ENCODE data around the gene MCRIP2.

The MCRIP2 gene

DNA sequence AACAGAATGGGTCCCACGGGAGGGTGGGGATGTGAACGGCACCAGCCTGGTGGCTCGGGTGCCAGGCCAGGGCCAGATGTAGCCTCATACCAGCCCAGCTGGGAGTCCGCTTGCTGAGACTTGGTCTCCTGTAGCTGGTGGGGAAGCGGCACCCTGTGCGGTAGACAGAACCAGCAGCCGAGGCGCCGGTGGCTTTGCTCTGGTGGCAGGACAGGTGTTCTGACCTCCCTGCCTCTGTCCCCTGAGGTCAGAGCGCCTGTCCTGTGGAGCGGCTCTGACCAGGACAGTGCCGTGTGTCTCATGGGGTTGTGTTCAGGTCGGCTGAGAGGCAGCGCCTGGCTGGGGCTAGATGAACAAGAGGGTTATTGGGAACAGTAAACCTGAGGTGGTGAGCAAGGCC lies 31.6 kb upstream of the MCRIP2 start:
- Histone ChIP-seq H2AFZ (ENCODE audit: low read length) (no peak overlapping the region), H3K9ac (ENCODE audit: low read depth, low read length, poor library complexity, severe bottlenecking) (no peak overlapping the region), H3K4me1 (ENCODE audit: insufficient read depth, low read length, poor library complexity, severe bottlenecking) (no peaks in the 10 kb centered on the region), H3K4me3 (ENCODE audit: low read length, poor library complexity, severe bottlenecking) (no peak overlapping the region), H4K20me1 (ENCODE audit: insufficient read depth, low read length, poor library complexity, severe bottlenecking) (no peaks in the 10 kb centered on the region), H3K9me2 (replicated peaks; ENCODE audit: low read depth, low read length) (no peaks in the 10 kb centered on the region), H3K4me2 (ENCODE audit: low read depth, low read length, poor library complexity, severe bottlenecking) (no peak overlapping the region), H3K79me2 (ENCODE audit: insufficient read depth, low read length) (0 out of 2 replicates have a peak, but pooled peaks cover 2% of the 10 kb centered on the region), H3K9me3 (ENCODE audit: insufficient read depth, low read depth, low read length) (no peaks in the 10 kb centered on the region), H3K27me3 (ENCODE audit: insufficient read depth, low read length, poor library complexity, severe bottlenecking) (no peaks in the 10 kb centered on the region), H3F3A (ENCODE audit: low read depth) (no peaks in the 10 kb centered on the region), H3K36me3 (ENCODE audit: insufficient read depth, low read length) (no peaks in the 10 kb centered on the region)
- TF ChIP-seq, protein P1, sequence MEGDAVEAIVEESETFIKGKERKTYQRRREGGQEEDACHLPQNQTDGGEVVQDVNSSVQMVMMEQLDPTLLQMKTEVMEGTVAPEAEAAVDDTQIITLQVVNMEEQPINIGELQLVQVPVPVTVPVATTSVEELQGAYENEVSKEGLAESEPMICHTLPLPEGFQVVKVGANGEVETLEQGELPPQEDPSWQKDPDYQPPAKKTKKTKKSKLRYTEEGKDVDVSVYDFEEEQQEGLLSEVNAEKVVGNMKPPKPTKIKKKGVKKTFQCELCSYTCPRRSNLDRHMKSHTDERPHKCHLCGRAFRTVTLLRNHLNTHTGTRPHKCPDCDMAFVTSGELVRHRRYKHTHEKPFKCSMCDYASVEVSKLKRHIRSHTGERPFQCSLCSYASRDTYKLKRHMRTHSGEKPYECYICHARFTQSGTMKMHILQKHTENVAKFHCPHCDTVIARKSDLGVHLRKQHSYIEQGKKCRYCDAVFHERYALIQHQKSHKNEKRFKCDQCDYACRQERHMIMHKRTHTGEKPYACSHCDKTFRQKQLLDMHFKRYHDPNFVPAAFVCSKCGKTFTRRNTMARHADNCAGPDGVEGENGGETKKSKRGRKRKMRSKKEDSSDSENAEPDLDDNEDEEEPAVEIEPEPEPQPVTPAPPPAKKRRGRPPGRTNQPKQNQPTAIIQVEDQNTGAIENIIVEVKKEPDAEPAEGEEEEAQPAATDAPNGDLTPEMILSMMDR (conservative IDR thresholded peaks at IDR 0.05; ENCODE audit: low read length) = no peak
- no peak for TF ChIP-seq EZH2phosphoT487 (IDR thresholded peaks at IDR 0.05; ENCODE audit: borderline replicate concordance)

DNA sequence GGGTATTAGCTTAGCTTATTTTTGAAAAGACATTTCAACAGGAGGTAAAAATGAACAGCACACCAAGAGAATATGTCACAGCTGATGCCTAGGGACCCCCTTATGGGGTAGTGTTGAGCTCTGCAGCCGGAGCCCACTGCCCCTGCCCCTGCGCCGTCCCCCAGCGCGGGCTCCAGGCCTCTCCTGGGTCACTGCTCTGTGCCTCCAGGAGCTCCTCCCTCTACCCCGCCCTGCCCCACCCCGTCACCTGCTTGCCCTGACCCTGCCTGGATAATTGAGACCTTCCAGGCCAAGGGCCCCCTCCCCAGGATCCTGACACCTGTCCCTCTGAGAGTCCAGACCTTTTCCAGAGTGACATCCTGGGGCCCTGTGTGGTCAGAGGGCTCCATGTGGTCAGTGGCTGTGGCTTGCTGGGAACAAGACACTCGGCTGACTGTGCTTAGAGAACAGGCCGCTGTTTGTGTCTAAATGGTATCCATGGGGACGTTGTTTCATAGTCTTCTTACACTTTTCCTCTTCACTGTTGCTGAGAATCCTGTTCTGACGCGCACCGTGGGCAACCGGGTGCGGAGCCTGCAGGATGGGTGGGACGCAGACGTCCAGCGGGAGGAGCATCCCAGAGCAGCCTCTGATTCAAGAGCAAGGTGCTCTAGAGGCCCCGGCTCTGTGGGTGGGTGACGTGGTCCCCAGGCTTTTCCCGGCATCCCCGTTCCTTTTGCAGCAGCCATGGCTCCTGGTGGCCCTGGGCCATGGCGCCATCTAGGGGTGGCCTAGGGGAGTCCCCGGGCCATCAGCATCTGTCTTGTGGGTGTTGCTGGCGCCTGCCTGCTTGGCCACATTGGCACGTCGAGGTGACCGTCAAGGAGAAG lies 30.9 kb upstream of the MCRIP2 start:
- no peaks in the 10 kb centered on the region for H3K9me3 ChIP-seq (ENCODE audit: insufficient read depth, low read depth, low read length)
- H3K9me2 ChIP-seq (replicated peaks; ENCODE audit: low read depth, low read length) = no peaks in the 10 kb centered on the region
- no peak overlapping the region for H3K4me2 ChIP-seq (ENCODE audit: low read depth, low read length, poor library complexity, severe bottlenecking)
- H3K27me3 ChIP-seq (ENCODE audit: insufficient read depth, low read length, poor library complexity, severe bottlenecking) = no peaks in the 10 kb centered on the region
- H2AFZ ChIP-seq (ENCODE audit: low read length) = no peak overlapping the region
- no peaks in the 10 kb centered on the region for H3K4me1 ChIP-seq (ENCODE audit: insufficient read depth, low read length, poor library complexity, severe bottlenecking)
- H3K9ac ChIP-seq (ENCODE audit: low read depth, low read length, poor library complexity, severe bottlenecking) = no peak overlapping the region
- H3K4me3 ChIP-seq (ENCODE audit: low read length, poor library complexity, severe bottlenecking) = no peak overlapping the region
- no peaks in the 10 kb centered on the region for H4K20me1 ChIP-seq (ENCODE audit: insufficient read depth, low read length, poor library complexity, severe bottlenecking)
- no peaks in the 10 kb centered on the region for H3F3A ChIP-seq (ENCODE audit: low read depth)
- TF ChIP-seq EZH2phosphoT487 (IDR thresholded peaks at IDR 0.05; ENCODE audit: borderline replicate concordance) = no peak
- TF ChIP-seq, protein P1 (conservative IDR thresholded peaks at IDR 0.05; ENCODE audit: low read length) = peak; percentile 61
- H3K79me2 ChIP-seq (ENCODE audit: insufficient read depth, low read length) = 0 out of 2 replicates have a peak, but pooled peaks cover 2% of the 10 kb centered on the region
- no peaks in the 10 kb centered on the region for H3K36me3 ChIP-seq (ENCODE audit: insufficient read depth, low read length)

DNA sequence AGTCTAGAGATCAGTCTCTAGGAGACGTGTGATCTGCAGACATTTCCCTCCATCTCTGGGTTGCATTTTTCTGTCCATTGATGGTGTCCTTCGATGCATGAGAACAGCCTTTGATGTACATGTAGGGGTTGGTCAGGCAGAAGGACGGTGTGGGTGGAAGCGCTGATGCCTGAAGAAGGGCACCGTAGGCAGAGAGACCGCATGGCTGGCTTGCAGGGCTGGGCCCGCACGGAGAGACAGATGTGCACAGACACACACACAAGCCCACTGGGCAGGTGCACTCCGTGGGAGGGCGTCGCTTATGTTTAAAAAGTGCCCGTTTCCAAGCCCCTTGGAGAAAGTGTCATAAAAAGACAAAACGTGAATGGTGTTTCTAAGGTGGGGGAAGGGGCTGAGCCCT lies 26.5 kb upstream of the MCRIP2 start:
- H3F3A ChIP-seq (ENCODE audit: low read depth) = no peaks in the 10 kb centered on the region
- no peaks in the 10 kb centered on the region for H3K36me3 ChIP-seq (ENCODE audit: insufficient read depth, low read length)
- H3K9ac ChIP-seq (ENCODE audit: low read depth, low read length, poor library complexity, severe bottlenecking) = no peak overlapping the region
- no peaks in the 10 kb centered on the region for H3K9me2 ChIP-seq (replicated peaks; ENCODE audit: low read depth, low read length)
- no peaks in the 10 kb centered on the region for H3K27me3 ChIP-seq (ENCODE audit: insufficient read depth, low read length, poor library complexity, severe bottlenecking)
- H3K4me3 ChIP-seq (ENCODE audit: low read length, poor library complexity, severe bottlenecking) = no peak overlapping the region
- no peaks in the 10 kb centered on the region for H4K20me1 ChIP-seq (ENCODE audit: insufficient read depth, low read length, poor library complexity, severe bottlenecking)
- 0 out of 2 replicates have a peak, but pooled peaks cover 2% of the 10 kb centered on the region for H3K79me2 ChIP-seq (ENCODE audit: insufficient read depth, low read length)
- TF ChIP-seq, protein P1 (conservative IDR thresholded peaks at IDR 0.05; ENCODE audit: low read length) = no peak
- TF ChIP-seq EZH2phosphoT487 (IDR thresholded peaks at IDR 0.05; ENCODE audit: borderline replicate concordance) = no peak
- no peaks in the 10 kb centered on the region for H3K4me1 ChIP-seq (ENCODE audit: insufficient read depth, low read length, poor library complexity, severe bottlenecking)
- H3K9me3 ChIP-seq (ENCODE audit: insufficient read depth, low read depth, low read length) = no peaks in the 10 kb centered on the region
- H2AFZ ChIP-seq (ENCODE audit: low read length) = no peak overlapping the region
- H3K4me2 ChIP-seq (ENCODE audit: low read depth, low read length, poor library complexity, severe bottlenecking) = no peak overlapping the region

Data from Loucy (cell line).